SH-SY5Y (cell line): Measurements from ENCODE around the gene PPP1R3D.

Experiments used
- GATA2 ChIP-seq: IDR thresholded peaks from 2 replicates; pipeline ENCODE4 v1.6.1; 2011; ENCODE audit warnings: mild to moderate bottlenecking, low read depth, low read length
- GATA3 ChIP-seq: IDR thresholded peaks from 2 replicates; pipeline ENCODE4 v1.6.1; 2011; ENCODE audit warnings: low read depth, mild to moderate bottlenecking, low read length, moderate library complexity

DNA sequence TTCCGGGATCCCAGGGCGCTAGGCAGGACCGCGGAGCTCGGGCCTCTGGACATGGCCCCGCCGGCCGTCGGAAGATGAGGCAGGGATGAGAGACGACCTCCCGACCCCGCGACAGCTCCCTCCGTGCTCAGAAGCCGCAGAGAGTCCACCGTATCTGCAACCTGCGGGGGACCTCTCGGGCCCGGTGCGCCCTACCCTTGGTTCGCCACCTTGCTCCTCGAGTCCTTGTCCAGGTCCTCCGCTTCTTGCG is 301 bp downstream of the PPP1R3D start:
- TF ChIP-seq GATA3, result no peak
- TF ChIP-seq GATA2, result no peak
